Neural cell (in vitro differentiated cells): Measurements from ENCODE around the gene ROR2. TPM values are rescaled to one million over a fixed set of nuclear protein-coding genes. Genes with fewer than 3 reads are reported as not detected.

ENCODE experiments used
- H2AFZ ChIP-seq: fragments of 200-600, 300-800 bp; sonication (generic), shearing (Covaris generic); 2 replicates; pipeline ENCODE4 v1.6.0; 2014; ENCODE audit warnings: low read depth, mild to moderate bottlenecking, antibody characterized with exemption, low read length, moderate library complexity
- H3F3A ChIP-seq: fragments of 200-600 bp; shearing (Covaris generic); 2 replicates; pipeline ENCODE4 v1.6.1; 2016; ENCODE audit warnings: mild to moderate bottlenecking, moderate library complexity, mixed read lengths, antibody characterized with exemption, low read length; ENCODE audit not compliant: insufficient read depth, poor library complexity, severe bottlenecking
- H3K27ac ChIP-seq: fragments of 200-600, 300-800 bp; sonication (generic), shearing (Covaris generic); 2 replicates; pipeline ENCODE4 v1.5.1; 2014; ENCODE audit warnings: mild to moderate bottlenecking, low read length, moderate library complexity
- H3K27me3 ChIP-seq: fragments of 300-800, 200-600 bp; sonication (generic), shearing (Covaris generic); 2 replicates; pipeline ENCODE4 v1.6.0; 2014; ENCODE audit warnings: mild to moderate bottlenecking, low read depth, low read length, moderate library complexity; ENCODE audit not compliant: insufficient read depth
- H3K36me3 ChIP-seq: fragments of 300-800, 200-600 bp; sonication (generic), shearing (Covaris generic); 2 replicates; pipeline ENCODE4 v1.5.1; 2014; ENCODE audit warnings: mild to moderate bottlenecking, antibody characterized with exemption, low read length, moderate library complexity; ENCODE audit not compliant: insufficient read depth
- H3K4me2 ChIP-seq: fragments of 300-800, 200-600 bp; sonication (generic), shearing (Covaris generic); 2 replicates; pipeline ENCODE4 v1.6.0; 2014; ENCODE audit warnings: mild to moderate bottlenecking, low read length
- H3K4me3 ChIP-seq: fragments of 300-800, 200-600 bp; sonication (generic), shearing (Covaris generic); 2 replicates; pipeline ENCODE4 v1.5.1; 2014; ENCODE audit warnings: mild to moderate bottlenecking, low read length, moderate library complexity
- H3K79me2 ChIP-seq: fragments of 200-600 bp; shearing (Covaris generic); replicated peaks from 2 replicates; pipeline ENCODE4 v1.6.0; 2014; ENCODE audit warnings: mild to moderate bottlenecking, low read length, moderate library complexity; ENCODE audit not compliant: insufficient read depth
- H3K9ac ChIP-seq: fragments of 300-800, 200-600 bp; sonication (generic), shearing (Covaris generic); 2 replicates; pipeline ENCODE4 v1.6.1; 2016; ENCODE audit warnings: mild to moderate bottlenecking, low read length, mixed read lengths
- H3K9me2 ChIP-seq: fragments of 200-600 bp; shearing (Covaris generic); 2 replicates; pipeline ENCODE4 v1.6.1; 2016; ENCODE audit warnings: mild to moderate bottlenecking, low read length, mixed read lengths; ENCODE audit not compliant: insufficient read depth
- H3K9me3 ChIP-seq: fragments of 200-600, 300-800 bp; sonication (generic), shearing (Covaris generic); 2 replicates; pipeline ENCODE4 v1.6.1; 2016; ENCODE audit warnings: mild to moderate bottlenecking, mixed run types, low read length, moderate library complexity, mixed read lengths
- H4K20me1 ChIP-seq: fragments of 200-600 bp; shearing (Covaris generic); 2 replicates; pipeline ENCODE4 v1.6.1; 2016; ENCODE audit warnings: mild to moderate bottlenecking, mixed run types; ENCODE audit not compliant: insufficient read depth
- CTCF ChIP-seq: fragments of 450-650 bp; IDR thresholded peaks from 2 replicates; pipeline ENCODE4 v1.5.1; 2014; ENCODE audit warnings: antibody characterized with exemption, mild to moderate bottlenecking, moderate library complexity; ENCODE audit not compliant: poor library complexity, severe bottlenecking
- EP300 ChIP-seq: fragments of 450-650 bp; conservative IDR thresholded peaks from 2 replicates; pipeline ENCODE4 v1.6.1; 2014; ENCODE audit warnings: antibody characterized with exemption, mild to moderate bottlenecking, moderate library complexity; ENCODE audit not compliant: poor library complexity, severe bottlenecking
- EZH2 ChIP-seq: fragments of 200-600, 300-800 bp; shearing (Covaris generic), sonication (generic); IDR thresholded peaks from 2 replicates; pipeline ENCODE4 v1.6.1; 2014; ENCODE audit warnings: antibody characterized with exemption, low read length, borderline replicate concordance, mild to moderate bottlenecking; ENCODE audit not compliant: insufficient read depth, poor library complexity, severe bottlenecking
- MXI1 ChIP-seq: fragments of 450-650 bp; conservative IDR thresholded peaks from 2 replicates; pipeline ENCODE4 v1.6.1; 2014; ENCODE audit warnings: antibody characterized with exemption, mild to moderate bottlenecking; ENCODE audit not compliant: poor library complexity, severe bottlenecking
- POLR2AphosphoS5 ChIP-seq: IDR thresholded peaks from 2 replicates; pipeline ENCODE4 v1.6.1; 2012
- RAD21 ChIP-seq: fragments of 450-650 bp; conservative IDR thresholded peaks from 2 replicates; pipeline ENCODE4 v1.6.1; 2014; ENCODE audit warnings: antibody characterized with exemption, mild to moderate bottlenecking, moderate library complexity
- REST ChIP-seq: IDR thresholded peaks from 2 replicates; pipeline ENCODE4 v1.6.1; 2012; ENCODE audit warnings: borderline replicate concordance
- SMC3 ChIP-seq: fragments of 450-650 bp; conservative IDR thresholded peaks from 2 replicates; pipeline ENCODE4 v1.6.1; 2014; ENCODE audit warnings: antibody characterized with exemption, mild to moderate bottlenecking, moderate library complexity; ENCODE audit not compliant: poor library complexity
- TAF1 ChIP-seq: IDR thresholded peaks from 2 replicates; pipeline ENCODE4 v1.6.1; 2012; ENCODE audit warnings: low read depth
- polyA plus RNA-seq: library from polyadenylated mRNA; depleted of rRNA; stranded (reverse); fragments of >200 nt; gene quantifications from 2 replicates; pipeline ENCODE4 v1.2.3, GENCODE V29; 2014

The ROR2 gene
- polyA plus RNA-seq, 1 donor from 2014 or later, result 0.33 TPM

- Histone ChIP-seq H3K27ac (no peak overlapping the region), H3K9ac (no peak overlapping the region), H3F3A (no peaks in the 10 kb centered on the region), H3K9me2 (no peaks in the 10 kb centered on the region), H3K36me3 (no peaks in the 10 kb centered on the region), H2AFZ (no peak overlapping the region), H3K4me3 (no peak overlapping the region), H4K20me1 (no peaks in the 10 kb centered on the region), H3K79me2 (no peaks in the 10 kb centered on the region), H3K27me3 (no peaks in the 10 kb centered on the region), H3K4me2 (no peak overlapping the region), H3K9me3 (no peaks in the 10 kb centered on the region)
- TF ChIP-seq RAD21 (no peak), MXI1 (no peak), EP300 (no peak), TAF1 (no peak), CTCF (no peak), POLR2AphosphoS5 (no peak), REST (no peak), EZH2 (no peak), SMC3 (no peak)
Measured at GRCh38 chr9:91589101-91589553, 360.9 kb downstream of the ROR2 start.

GRCh38 chr9:91586282-91586681, 363.7 kb downstream of the ROR2 start:
- TF ChIP-seq POLR2AphosphoS5 (no peak), MXI1 (no peak)
- Histone ChIP-seq H3K9ac (no peak overlapping the region), H3K27me3 (no peaks in the 10 kb centered on the region), H3K27ac (no peak overlapping the region), H3F3A (no peaks in the 10 kb centered on the region), H3K36me3 (no peaks in the 10 kb centered on the region), H2AFZ (no peak overlapping the region), H3K4me3 (no peak overlapping the region), H3K4me2 (no peak overlapping the region), H3K9me2 (no peaks in the 10 kb centered on the region), H4K20me1 (no peaks in the 10 kb centered on the region), H3K79me2 (no peaks in the 10 kb centered on the region), H3K9me3 (no peaks in the 10 kb centered on the region)

- H3K27ac ChIP-seq, result no peak overlapping the region
- H3K9me3 ChIP-seq, result no peaks in the 10 kb centered on the region
- no peak for TF ChIP-seq CTCF
- TF ChIP-seq EP300, result no peak
- TF ChIP-seq SMC3, result no peak
- TF ChIP-seq EZH2, result no peak
- no peak for TF ChIP-seq MXI1
- no peak for TF ChIP-seq RAD21
- no peaks in the 10 kb centered on the region for H3K36me3 ChIP-seq
- H3F3A ChIP-seq, result no peaks in the 10 kb centered on the region
- no peak overlapping the region for H3K4me3 ChIP-seq
- no peak overlapping the region for H2AFZ ChIP-seq
- no peaks in the 10 kb centered on the region for H3K27me3 ChIP-seq
- no peaks in the 10 kb centered on the region for H3K79me2 ChIP-seq
- H3K4me2 ChIP-seq, result no peak overlapping the region
- H4K20me1 ChIP-seq, result no peaks in the 10 kb centered on the region
- H3K9ac ChIP-seq, result no peak overlapping the region
- no peaks in the 10 kb centered on the region for H3K9me2 ChIP-seq
Measured at GRCh38 chr9:91583966-91584365, 366.1 kb downstream of the ROR2 start.
